GM19397 (cell line): ENCODE results near the gene GZMM.
"Not testable (repeated sequence)": the region's sequence is repeated elsewhere in the genome, so short reads cannot be mapped to it uniquely, and the experiment has no call there.

Experiments
- ATAC-seq: cut with Tn5 transposase; IDR thresholded peaks from one replicate; pipeline ENCODE4 v1.9.1; 2021; ENCODE audit warnings: mild to moderate bottlenecking, moderate library complexity; ENCODE audit not compliant: unreplicated experiment

The GZMM gene

DNA sequence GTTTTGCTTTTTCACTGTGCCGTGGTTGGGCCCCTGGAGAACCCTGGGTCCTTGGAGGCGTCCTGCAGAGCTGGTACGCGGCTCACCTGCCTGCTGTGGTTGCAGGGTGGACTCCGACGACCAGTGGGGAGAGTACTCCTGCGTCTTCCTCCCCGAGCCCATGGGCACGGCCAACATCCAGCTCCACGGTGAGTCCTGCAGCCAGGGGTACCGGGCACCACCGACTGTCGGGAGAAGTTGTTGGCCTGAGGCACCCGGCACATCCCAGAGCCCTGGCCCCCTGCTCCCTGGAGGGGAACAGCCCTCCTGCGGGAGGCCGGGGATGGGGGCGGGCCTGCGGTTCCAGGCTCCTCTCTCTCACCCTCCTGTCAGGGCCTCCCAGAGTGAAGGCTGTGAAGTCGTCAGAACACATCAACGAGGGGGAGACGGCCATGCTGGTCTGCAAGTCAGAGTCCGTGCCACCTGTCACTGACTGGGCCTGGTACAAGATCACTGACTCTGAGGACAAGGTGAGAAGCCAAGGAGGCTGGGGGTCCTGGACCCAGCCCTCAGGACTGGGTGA, 36.5 kb downstream of the GZMM start:
- no peak for ATAC-seq

DNA sequence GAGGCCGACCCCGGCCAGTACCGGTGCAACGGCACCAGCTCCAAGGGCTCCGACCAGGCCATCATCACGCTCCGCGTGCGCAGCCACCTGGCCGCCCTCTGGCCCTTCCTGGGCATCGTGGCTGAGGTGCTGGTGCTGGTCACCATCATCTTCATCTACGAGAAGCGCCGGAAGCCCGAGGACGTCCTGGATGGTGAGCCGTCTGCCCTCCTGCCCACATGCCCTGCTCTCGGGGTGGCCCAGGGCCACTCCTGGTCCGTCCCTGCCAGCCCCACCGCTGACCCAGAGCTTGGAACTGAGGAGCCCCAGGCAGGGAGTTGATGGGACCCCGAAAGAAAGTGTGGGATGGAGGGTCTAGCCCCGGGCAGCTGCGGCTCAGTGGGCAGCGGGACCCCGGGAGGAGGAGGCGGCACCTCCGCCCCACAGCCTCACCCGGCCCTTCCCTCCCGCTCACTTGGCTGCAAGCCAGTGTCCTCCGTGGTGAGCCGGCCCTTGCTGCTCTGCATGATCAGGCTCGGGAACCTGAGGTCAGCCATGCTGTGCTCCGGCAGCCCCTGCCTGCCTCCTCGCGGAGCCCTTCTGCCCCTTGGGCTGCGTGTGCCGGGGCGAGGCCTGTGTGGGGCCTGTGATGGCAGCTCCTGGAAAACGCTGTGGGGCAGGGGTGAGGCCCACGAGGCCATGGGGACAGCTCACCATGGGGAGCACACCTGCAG, 37.7 kb downstream of the GZMM start:
- ATAC-seq = no peak

DNA sequence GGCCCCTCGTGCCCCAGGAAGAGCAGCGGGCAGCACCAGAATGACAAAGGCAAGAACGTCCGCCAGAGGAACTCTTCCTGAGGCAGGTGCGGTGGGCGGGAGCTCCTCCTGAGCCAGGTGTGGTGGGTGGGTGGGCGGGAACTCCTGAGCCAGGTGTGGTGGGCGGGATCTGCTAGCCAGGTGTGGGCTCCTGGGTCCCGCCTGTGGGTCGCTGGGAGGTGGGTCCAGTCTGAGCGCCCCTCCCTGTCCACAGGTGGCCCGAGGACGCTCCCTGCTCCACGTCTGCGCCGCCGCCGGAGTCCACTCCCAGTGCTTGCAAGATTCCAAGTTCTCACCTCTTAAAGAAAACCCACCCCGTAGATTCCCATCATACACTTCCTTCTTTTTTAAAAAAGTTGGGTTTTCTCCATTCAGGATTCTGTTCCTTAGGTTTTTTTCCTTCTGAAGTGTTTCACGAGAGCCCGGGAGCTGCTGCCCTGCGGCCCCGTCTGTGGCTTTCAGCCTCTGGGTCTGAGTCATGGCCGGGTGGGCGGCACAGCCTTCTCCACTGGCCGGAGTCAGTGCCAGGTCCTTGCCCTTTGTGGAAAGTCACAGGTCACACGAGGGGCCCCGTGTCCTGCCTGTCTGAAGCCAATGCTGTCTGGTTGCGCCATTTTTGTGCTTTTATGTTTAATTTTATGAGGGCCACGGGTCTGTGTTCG, 38.8 kb downstream of the GZMM start:
- ATAC-seq = no peak

GRCh38 chr19:583198-583967, 39.5 kb downstream of the GZMM start:
- ATAC-seq = no peak

DNA sequence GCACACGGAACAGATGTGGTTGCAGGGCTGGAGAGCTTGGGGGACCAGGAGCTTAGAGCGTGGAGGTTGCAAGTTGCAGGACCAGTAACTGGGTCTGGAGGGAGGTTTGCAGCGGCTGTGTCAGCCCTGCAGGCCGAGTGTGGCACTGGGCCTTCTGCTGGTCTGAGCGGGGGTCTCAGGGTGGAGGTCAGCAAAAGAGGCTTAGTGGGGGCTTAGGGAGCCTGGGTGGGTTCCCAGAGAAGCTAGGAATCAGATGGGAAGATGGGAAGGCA, 40.1 kb downstream of the GZMM start:
- ATAC-seq = no peak

- no peak for ATAC-seq
These were observed 40.6 kb downstream of the GZMM start for GRCh38 chr19:584240-585001.

- ATAC-seq = not testable (repeated sequence)
These were observed 41.3 kb downstream of the GZMM start for GRCh38 chr19:585146-585545.

GRCh38 chr19:585551-586110, 41.8 kb downstream of the GZMM start:
- no peak for ATAC-seq

GRCh38 chr19:588093-588740, 44.4 kb downstream of the GZMM start:
- no peak for ATAC-seq

GRCh38 chr19:588741-589692, 45.2 kb downstream of the GZMM start:
- no peak for ATAC-seq

GRCh38 chr19:589693-590395, 46.0 kb downstream of the GZMM start, which contains the start of gene HCN2:
HCN2 (plus strand) TSS chr19:589881; CDS start chr19:589946, 65 bp downstream.
- no peak for ATAC-seq

GRCh38 chr19:590396-590745, 46.5 kb downstream of the GZMM start:
- no peak for ATAC-seq

GRCh38 chr19:590750-591098, 46.9 kb downstream of the GZMM start:
- no peak for ATAC-seq

- no peak for ATAC-seq
These were observed 47.5 kb downstream of the GZMM start for GRCh38 chr19:591099-591958.

- no peak for ATAC-seq
These were observed 48.2 kb downstream of the GZMM start for GRCh38 chr19:592101-592500.

DNA sequence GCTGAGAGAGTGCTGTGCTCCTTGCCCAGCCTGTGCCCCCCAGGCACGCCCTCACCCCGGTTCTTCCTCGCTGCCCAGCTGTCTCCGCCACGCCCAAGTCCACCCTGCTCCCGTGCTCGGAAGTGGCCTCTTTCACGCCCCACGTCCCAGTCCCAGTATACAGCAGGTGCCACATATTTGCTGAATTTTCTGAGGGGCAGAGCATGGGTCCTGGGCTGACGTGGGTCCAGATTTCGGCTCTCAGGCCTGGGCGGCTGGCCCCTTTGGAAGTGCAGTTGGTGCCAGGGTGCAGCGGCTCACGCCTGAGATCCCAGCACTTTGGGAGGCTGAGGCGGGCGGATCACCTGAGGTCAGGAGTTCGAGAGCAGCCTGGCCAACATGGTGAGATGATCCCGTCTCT, 49.2 kb downstream of the GZMM start:
- ATAC-seq = no peak

GRCh38 chr19:593505-593904, 49.7 kb downstream of the GZMM start:
- no peak for ATAC-seq
